ENCODE results near the gene TAB2.
A peak's percentile ranks its signal among the peaks of the same experiment; 100 is the strongest.
"Not testable (repeated sequence)": the region's sequence is repeated elsewhere in the genome, so short reads cannot be mapped to it uniquely, and the experiment has no call there.

TAB2 gene

GRCh38 chr6:149311766-149312165 is 5.7 kb upstream of the TAB2 start:
- no peak for DNase-seq (ENCODE audit: low read depth)

- DNase-seq (ENCODE audit: low read depth), result no peak
Measured at GRCh38 chr6:149313070-149313469, 4.4 kb upstream of the TAB2 start.

GRCh38 chr6:149313861-149314260 is 3.7 kb upstream of the TAB2 start:
- no peak for DNase-seq (ENCODE audit: low read depth)

- no peak for DNase-seq (ENCODE audit: low read depth)
Measured at GRCh38 chr6:149314325-149314905, 3.1 kb upstream of the TAB2 start.

- no peak for DNase-seq (ENCODE audit: low read depth)
Measured at GRCh38 chr6:149316108-149316727, 1.3 kb upstream of the TAB2 start.

- DNase-seq (ENCODE audit: low read depth), result peak; percentile 65
Measured at GRCh38 chr6:149316740-149317643, 520 bp upstream of the TAB2 start.

GRCh38 chr6:149318581-149319286 is 1.2 kb downstream of the TAB2 start:
- DNase-seq (ENCODE audit: low read depth), result peak; percentile 6

- no peak for DNase-seq (ENCODE audit: low read depth)
Measured at GRCh38 chr6:149319422-149319821, 1.9 kb downstream of the TAB2 start.

- not testable (repeated sequence) for DNase-seq (ENCODE audit: low read depth)
Measured at GRCh38 chr6:149320016-149320415, 2.5 kb downstream of the TAB2 start.

- DNase-seq (ENCODE audit: low read depth), result no peak
Measured at GRCh38 chr6:149320796-149321195, 3.3 kb downstream of the TAB2 start.

GRCh38 chr6:149323353-149323752 is 5.8 kb downstream of the TAB2 start:
- DNase-seq (ENCODE audit: low read depth), result no peak

GRCh38 chr6:149323925-149324324 is 6.4 kb downstream of the TAB2 start:
- DNase-seq (ENCODE audit: low read depth), result no peak

GRCh38 chr6:149324428-149324827 is 6.9 kb downstream of the TAB2 start:
- no peak for DNase-seq (ENCODE audit: low read depth)

- no peak for DNase-seq (ENCODE audit: low read depth)
Measured at GRCh38 chr6:149325648-149326236, 8.2 kb downstream of the TAB2 start.

- DNase-seq (ENCODE audit: low read depth), result no peak
Measured at GRCh38 chr6:149327638-149328037, 10.1 kb downstream of the TAB2 start.

GRCh38 chr6:149328083-149328482 is 10.6 kb downstream of the TAB2 start:
- no peak for DNase-seq (ENCODE audit: low read depth)

GRCh38 chr6:149329529-149329928 is 12.0 kb downstream of the TAB2 start:
- no peak for DNase-seq (ENCODE audit: low read depth)

GRCh38 chr6:149330133-149330532 is 12.6 kb downstream of the TAB2 start:
- DNase-seq (ENCODE audit: low read depth), result no peak

- no peak for DNase-seq (ENCODE audit: low read depth)
Measured at GRCh38 chr6:149331043-149331807, 13.7 kb downstream of the TAB2 start.

GRCh38 chr6:149331871-149332270 is 14.4 kb downstream of the TAB2 start:
- no peak for DNase-seq (ENCODE audit: low read depth)

GRCh38 chr6:149332602-149333265 is 15.2 kb downstream of the TAB2 start:
- DNase-seq (ENCODE audit: low read depth), result no peak

Data from stimulated activated CD8-positive, alpha-beta memory T cell treated with anti-CD3 and anti-CD28 coated beads, Interleukin-15, amount 100 ng/mL, for 1 hour (primary cell).